ENCODE measurements around the gene MMP20. TPM values are rescaled to one million over a fixed set of nuclear protein-coding genes. Genes with fewer than 3 reads are reported as not detected.
A peak's percentile ranks its signal among the peaks of the same experiment; 100 is the strongest.

Gene MMP20
- total and polyA plus RNA-seq, 2 donors from 2014 or later = not detected

GRCh38 chr11:102615077-102615893 lies 9.8 kb downstream of the MMP20 start:
- peak; percentile 99 for FAIRE-seq
- H3K36me3 ChIP-seq (ENCODE audit: control insufficient read depth in 2 of 3, insufficient read depth in 3 of 3, low read length in 3 of 3) = no peaks in the 10 kb centered on the region
- no peaks in the 10 kb centered on the region for H3K27me3 ChIP-seq (ENCODE audit: control insufficient read depth, insufficient read depth, low read length)
- H3K9ac ChIP-seq (ENCODE audit: low read length in 3 of 3) = no peak overlapping the region
- intact Hi-C loops (cut with DNase I) = no loop called here
- peaks cover 0 to 6% (median 3%) of the 10 kb centered on the region in 3 donors for H3K4me1 ChIP-seq (ENCODE audit: control insufficient read depth in 2 of 3, insufficient read depth in 2 of 3, low read depth in 1 of 3, low read length in 3 of 3)
- H3K9me3 ChIP-seq (ENCODE audit: control insufficient read depth in 2 of 3, insufficient read depth in 1 of 3, low read length in 3 of 3) = no peaks in the 10 kb centered on the region
- H3K4me3 ChIP-seq (ENCODE audit: low read length in 3 of 3) = no peak overlapping the region
- H3K27ac ChIP-seq (ENCODE audit: low read depth in 2 of 2, low read length in 2 of 2) = no peak overlapping the region
- TF ChIP-seq CTCF (IDR thresholded peaks at IDR 0.05; ENCODE audit: borderline replicate concordance, extremely low read depth, insufficient read depth) = no peak
- peak in 2 of 5 donors; percentile 14 to 18 for DNase-seq

- Histone ChIP-seq H3K36me3 (ENCODE audit: control insufficient read depth in 2 of 3, insufficient read depth in 3 of 3, low read length in 3 of 3) (no peaks in the 10 kb centered on the region), H3K4me1 (ENCODE audit: control insufficient read depth in 2 of 3, insufficient read depth in 2 of 3, low read depth in 1 of 3, low read length in 3 of 3) (peaks cover 0 to 6% (median 3%) of the 10 kb centered on the region in 3 donors), H3K27ac (ENCODE audit: low read depth in 2 of 2, low read length in 2 of 2) (no peak overlapping the region), H3K4me3 (ENCODE audit: low read length in 3 of 3) (no peak overlapping the region), H3K9ac (ENCODE audit: low read length in 3 of 3) (no peak overlapping the region), H3K9me3 (ENCODE audit: control insufficient read depth in 2 of 3, insufficient read depth in 1 of 3, low read length in 3 of 3) (no peaks in the 10 kb centered on the region), H3K27me3 (ENCODE audit: control insufficient read depth, insufficient read depth, low read length) (no peaks in the 10 kb centered on the region)
- intact Hi-C loops (cut with DNase I) = no loop called here
- FAIRE-seq (no peak), DNase-seq (peak in 1 of 5 donors; percentile 15)
- no peak for TF ChIP-seq CTCF (IDR thresholded peaks at IDR 0.05; ENCODE audit: borderline replicate concordance, extremely low read depth, insufficient read depth)
Observed at GRCh38 chr11:102614485-102614884, 10.6 kb downstream of the MMP20 start.

- FAIRE-seq (no peak), DNase-seq (no peak)
- Histone ChIP-seq H3K4me3 (ENCODE audit: low read length in 3 of 3) (no peak overlapping the region), H3K27ac (ENCODE audit: low read depth in 2 of 2, low read length in 2 of 2) (no peak overlapping the region), H3K4me1 (ENCODE audit: control insufficient read depth in 2 of 3, insufficient read depth in 2 of 3, low read depth in 1 of 3, low read length in 3 of 3) (peaks cover 0 to 6% (median 3%) of the 10 kb centered on the region in 3 donors), H3K9ac (ENCODE audit: low read length in 3 of 3) (no peak overlapping the region), H3K27me3 (ENCODE audit: control insufficient read depth, insufficient read depth, low read length) (no peaks in the 10 kb centered on the region), H3K9me3 (ENCODE audit: control insufficient read depth in 2 of 3, insufficient read depth in 1 of 3, low read length in 3 of 3) (no peaks in the 10 kb centered on the region), H3K36me3 (ENCODE audit: control insufficient read depth in 2 of 3, insufficient read depth in 3 of 3, low read length in 3 of 3) (no peaks in the 10 kb centered on the region)
- intact Hi-C loops (cut with DNase I) = no loop called here
- TF ChIP-seq CTCF (IDR thresholded peaks at IDR 0.05; ENCODE audit: borderline replicate concordance, extremely low read depth, insufficient read depth) = no peak
Observed at GRCh38 chr11:102614031-102614430, 11.1 kb downstream of the MMP20 start.

All from kidney (tissue), 14 donors.